HFFc6 (cell line): ENCODE data around the gene NKD2. TPM values are rescaled to one million over a fixed set of nuclear protein-coding genes. Genes with fewer than 3 reads are reported as not detected.

Source experiments
- DNase-seq: peaks from one replicate; pipeline ENCODE4 v3.0.0-alpha.2; 2018
- H3K27ac Mint-ChIP-seq: 2 replicates; pipeline ENCODE4 v1.8.0; 2020; ENCODE audit warnings: mild to moderate bottlenecking, mixed read lengths
- H3K27me3 Mint-ChIP-seq: 2 replicates; pipeline ENCODE4 v1.8.0; 2021; ENCODE audit warnings: mild to moderate bottlenecking, moderate library complexity, mixed read lengths; ENCODE audit not compliant: insufficient read depth
- H3K36me3 Mint-ChIP-seq: 2 replicates; pipeline ENCODE4 v1.8.0; 2021; ENCODE audit warnings: low read depth, mixed read lengths
- H3K4me1 Mint-ChIP-seq: 2 replicates; pipeline ENCODE4 v1.8.0; 2020; ENCODE audit warnings: low read depth, mixed read lengths
- H3K4me3 Mint-ChIP-seq: 2 replicates; pipeline ENCODE4 v1.8.0; 2020; ENCODE audit warnings: mild to moderate bottlenecking, moderate library complexity, mixed read lengths
- H3K9me3 Mint-ChIP-seq: 2 replicates; pipeline ENCODE4 v1.8.0; 2020; ENCODE audit warnings: mild to moderate bottlenecking, mixed read lengths
- total RNA-seq, 6 experiments: library from RNA; stranded (reverse); fragmentation: NEBNext Ultra II Directional; extraction: Animal tissue kit (Norgen Biotek cat#: 25700); gene quantifications; 2 replicates in 1 of 6; 3 replicates in 5 of 6; pipeline ENCODE4 v1.2.3, GENCODE V29; 2021
- TF ChIP-seq, protein P1 (sequence below): fragments of 200-600 bp; sonication (generic); IDR thresholded peaks from 2 replicates; pipeline ENCODE4 v1.5.0; 2021; ENCODE audit warnings: antibody characterized with exemption, mild to moderate bottlenecking

The NKD2 gene
- total RNA-seq, 6 experiments from 2014 or later: not detected

DNA sequence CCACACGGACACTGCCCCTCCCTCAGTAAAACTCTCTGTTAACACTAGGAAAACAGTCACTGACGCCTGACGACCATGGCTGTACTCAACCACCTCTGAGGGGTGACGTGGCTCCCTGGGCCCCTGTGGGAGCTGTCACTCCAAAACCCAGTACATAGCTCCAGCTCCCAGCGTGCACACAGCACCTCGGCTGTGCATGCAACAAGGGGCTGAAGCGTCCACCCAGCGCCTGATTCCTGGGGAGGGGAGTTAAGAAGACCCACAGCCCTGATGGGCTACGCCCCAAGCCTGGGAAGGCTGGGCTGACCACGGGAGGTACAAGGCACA, 66.9 kb downstream of the NKD2 start:
- DNase-seq: no peak
- no peaks in the 10 kb centered on the region for H3K4me1 Mint-ChIP-seq
- TF ChIP-seq, protein P1, sequence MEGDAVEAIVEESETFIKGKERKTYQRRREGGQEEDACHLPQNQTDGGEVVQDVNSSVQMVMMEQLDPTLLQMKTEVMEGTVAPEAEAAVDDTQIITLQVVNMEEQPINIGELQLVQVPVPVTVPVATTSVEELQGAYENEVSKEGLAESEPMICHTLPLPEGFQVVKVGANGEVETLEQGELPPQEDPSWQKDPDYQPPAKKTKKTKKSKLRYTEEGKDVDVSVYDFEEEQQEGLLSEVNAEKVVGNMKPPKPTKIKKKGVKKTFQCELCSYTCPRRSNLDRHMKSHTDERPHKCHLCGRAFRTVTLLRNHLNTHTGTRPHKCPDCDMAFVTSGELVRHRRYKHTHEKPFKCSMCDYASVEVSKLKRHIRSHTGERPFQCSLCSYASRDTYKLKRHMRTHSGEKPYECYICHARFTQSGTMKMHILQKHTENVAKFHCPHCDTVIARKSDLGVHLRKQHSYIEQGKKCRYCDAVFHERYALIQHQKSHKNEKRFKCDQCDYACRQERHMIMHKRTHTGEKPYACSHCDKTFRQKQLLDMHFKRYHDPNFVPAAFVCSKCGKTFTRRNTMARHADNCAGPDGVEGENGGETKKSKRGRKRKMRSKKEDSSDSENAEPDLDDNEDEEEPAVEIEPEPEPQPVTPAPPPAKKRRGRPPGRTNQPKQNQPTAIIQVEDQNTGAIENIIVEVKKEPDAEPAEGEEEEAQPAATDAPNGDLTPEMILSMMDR: no peak
- no peak overlapping the region for H3K4me3 Mint-ChIP-seq
- H3K36me3 Mint-ChIP-seq: no peaks in the 10 kb centered on the region; the same call in 1 of the 2 replicates
- peaks cover 25% of the 10 kb centered on the region for H3K9me3 Mint-ChIP-seq
- peaks cover 1% of the 10 kb centered on the region for H3K27me3 Mint-ChIP-seq
- no peak overlapping the region for H3K27ac Mint-ChIP-seq

DNA sequence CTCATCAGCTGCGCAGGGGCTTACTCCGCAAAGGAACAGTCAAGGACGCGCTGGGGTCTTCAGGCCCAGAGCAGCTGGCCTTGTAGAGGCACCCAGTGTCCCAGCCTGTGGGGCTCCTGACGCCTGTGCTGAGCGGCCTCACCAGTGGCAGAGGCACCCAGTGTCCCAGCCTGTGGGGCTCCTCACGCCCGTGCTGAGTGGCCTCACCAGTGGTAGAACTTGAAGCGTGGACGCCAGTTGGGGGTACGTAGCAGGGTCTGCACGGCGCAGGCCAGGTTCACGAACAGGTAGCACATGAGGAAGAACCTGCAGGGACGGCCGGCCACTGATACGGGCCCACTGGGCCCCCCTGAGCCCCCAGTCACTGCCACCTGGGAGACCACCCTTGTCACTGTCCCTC, 67.3 kb downstream of the NKD2 start:
- H3K27ac Mint-ChIP-seq: no peak overlapping the region
- TF ChIP-seq, protein P1: no peak
- DNase-seq: no peak
- peaks cover 28% of the 10 kb centered on the region for H3K9me3 Mint-ChIP-seq
- H3K4me1 Mint-ChIP-seq: no peaks in the 10 kb centered on the region
- H3K4me3 Mint-ChIP-seq: no peak overlapping the region
- H3K36me3 Mint-ChIP-seq: no peaks in the 10 kb centered on the region; the same call in 1 of the 2 replicates
- peaks cover 4% of the 10 kb centered on the region for H3K27me3 Mint-ChIP-seq

DNA sequence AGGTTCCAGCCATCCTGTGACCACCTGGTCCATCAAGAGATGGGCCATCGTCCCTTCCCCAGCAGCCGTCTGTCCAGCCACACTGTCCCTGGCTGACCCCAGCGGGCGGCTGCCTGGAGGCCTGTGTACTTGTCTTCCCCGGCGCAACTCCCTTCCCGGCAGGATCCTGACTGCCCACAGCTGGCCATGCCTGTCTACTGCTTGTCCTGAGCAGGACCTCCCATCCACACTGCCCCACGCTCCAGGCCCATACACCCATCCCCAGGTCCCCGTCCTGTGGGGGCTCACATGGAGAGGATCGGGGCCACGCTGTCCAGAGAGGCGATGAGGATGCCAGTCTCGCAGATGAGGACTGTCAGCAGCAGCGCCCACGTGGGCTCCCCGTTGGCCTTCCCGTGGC, 67.8 kb downstream of the NKD2 start:
- Mint-ChIP-seq H3K36me3 (no peaks in the 10 kb centered on the region; the same call in 1 of the 2 replicates), H3K4me1 (no peaks in the 10 kb centered on the region), H3K4me3 (no peak overlapping the region), H3K27ac (no peak overlapping the region), H3K27me3 (peaks cover 8% of the 10 kb centered on the region), H3K9me3 (peaks cover 33% of the 10 kb centered on the region)
- TF ChIP-seq, protein P1: no peak
- no peak for DNase-seq

DNA sequence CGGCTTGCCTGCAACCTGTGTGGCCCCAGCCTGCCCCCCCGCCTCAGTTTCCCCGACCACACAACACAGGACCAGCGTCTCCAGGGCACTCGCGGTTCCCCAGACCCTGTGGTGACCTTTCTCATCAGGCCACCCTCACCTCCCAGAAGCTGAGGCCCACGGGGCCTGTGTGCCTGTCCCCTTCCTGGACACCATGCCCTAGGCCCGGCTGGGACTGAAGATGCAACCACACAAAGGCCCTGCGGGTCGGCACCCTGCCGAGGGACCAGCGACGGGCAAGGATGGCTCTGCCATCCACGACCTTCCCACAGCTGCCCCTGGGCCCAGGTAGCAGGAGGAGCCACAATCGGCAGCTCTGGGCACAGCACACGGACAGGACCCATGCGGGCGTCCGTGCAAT, 68.4 kb downstream of the NKD2 start:
- H3K27me3 Mint-ChIP-seq: peaks cover 9% of the 10 kb centered on the region
- H3K9me3 Mint-ChIP-seq: peaks cover 34% of the 10 kb centered on the region
- H3K4me1 Mint-ChIP-seq: no peaks in the 10 kb centered on the region
- no peak for DNase-seq
- H3K36me3 Mint-ChIP-seq: no peaks in the 10 kb centered on the region; the same call in 1 of the 2 replicates
- no peak overlapping the region for H3K27ac Mint-ChIP-seq
- TF ChIP-seq, protein P1: no peak
- H3K4me3 Mint-ChIP-seq: no peak overlapping the region

GRCh38 chr5:1077491-1078020, 69.0 kb downstream of the NKD2 start:
- no peaks in the 10 kb centered on the region for H3K4me1 Mint-ChIP-seq
- peaks cover 9% of the 10 kb centered on the region for H3K27me3 Mint-ChIP-seq
- no peak overlapping the region for H3K4me3 Mint-ChIP-seq
- H3K27ac Mint-ChIP-seq: no peak overlapping the region
- H3K9me3 Mint-ChIP-seq: peaks cover 34% of the 10 kb centered on the region
- no peak for DNase-seq
- no peaks in the 10 kb centered on the region; the same call in 1 of the 2 replicates for H3K36me3 Mint-ChIP-seq
- TF ChIP-seq, protein P1: no peak

DNA sequence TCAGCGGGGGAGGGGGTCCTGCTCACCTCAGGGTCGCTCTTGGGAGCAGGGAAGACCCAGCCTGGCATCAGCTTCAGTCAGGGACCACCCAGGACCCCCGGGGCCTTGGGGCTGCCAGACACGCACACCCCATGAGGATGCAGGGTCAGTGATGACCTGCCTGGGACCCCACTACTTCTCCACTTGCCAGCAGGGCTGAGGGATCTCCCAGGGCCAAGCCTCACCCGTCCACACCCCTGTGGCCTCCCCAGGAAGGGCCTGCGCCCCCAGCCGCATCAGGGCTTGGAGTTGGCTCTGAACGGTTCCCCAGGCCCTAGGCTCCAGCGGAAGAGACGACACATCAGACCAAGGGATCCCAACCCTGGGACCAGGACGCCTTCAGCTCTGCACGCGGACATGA, 69.6 kb downstream of the NKD2 start:
- Mint-ChIP-seq H3K27ac (no peak overlapping the region), H3K36me3 (no peaks in the 10 kb centered on the region; the same call in 1 of the 2 replicates), H3K9me3 (peaks cover 36% of the 10 kb centered on the region), H3K4me1 (no peaks in the 10 kb centered on the region), H3K27me3 (peaks cover 9% of the 10 kb centered on the region), H3K4me3 (no peak overlapping the region)
- TF ChIP-seq, protein P1: no peak
- no peak for DNase-seq
